ENCODE results near the gene RC3H2. TPM values are rescaled to one million over a fixed set of nuclear protein-coding genes. Genes with fewer than 3 reads are reported as not detected.

Gene RC3H2
- total and polyA plus RNA-seq, 10 of the 15 experiments (the other 5 are each of a cell fraction or from before 2014, with no cell fraction given), result 7.2 to 25.5 (median 16.1) TPM

DNA sequence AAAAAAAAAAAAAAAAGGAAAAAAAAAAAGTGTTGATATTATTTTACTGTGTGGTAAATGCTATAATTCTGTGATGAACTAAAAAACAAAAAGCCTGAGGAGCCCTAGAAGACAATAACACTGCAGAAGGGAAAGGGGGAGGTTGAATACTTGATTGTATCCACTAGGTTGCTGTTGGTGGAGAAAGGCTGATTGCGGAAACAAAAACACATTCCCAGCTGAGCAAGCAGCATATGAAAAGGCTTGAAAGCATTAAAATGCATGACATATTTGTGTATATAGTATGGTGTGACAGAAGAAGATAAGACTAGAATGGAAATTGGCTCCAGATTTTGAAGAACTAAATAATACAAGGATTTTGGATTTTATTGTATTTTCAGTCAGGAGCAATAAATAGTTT is 44.5 kb upstream of the RC3H2 start:
- H3K27ac ChIP-seq (ENCODE audit: control insufficient read depth, insufficient read depth), result no peak overlapping the region
- H4K20me1 ChIP-seq (ENCODE audit: control insufficient read depth, insufficient read depth), result no peaks in the 10 kb centered on the region
- ATAC-seq (no peak), FAIRE-seq (no peak), DNase-seq (ENCODE audit: low read depth, low spot score) (no peak)
- no peak for TF ChIP-seq NR2C1 (IDR thresholded peaks at IDR 0.05)
- TF ChIP-seq, protein P1, sequence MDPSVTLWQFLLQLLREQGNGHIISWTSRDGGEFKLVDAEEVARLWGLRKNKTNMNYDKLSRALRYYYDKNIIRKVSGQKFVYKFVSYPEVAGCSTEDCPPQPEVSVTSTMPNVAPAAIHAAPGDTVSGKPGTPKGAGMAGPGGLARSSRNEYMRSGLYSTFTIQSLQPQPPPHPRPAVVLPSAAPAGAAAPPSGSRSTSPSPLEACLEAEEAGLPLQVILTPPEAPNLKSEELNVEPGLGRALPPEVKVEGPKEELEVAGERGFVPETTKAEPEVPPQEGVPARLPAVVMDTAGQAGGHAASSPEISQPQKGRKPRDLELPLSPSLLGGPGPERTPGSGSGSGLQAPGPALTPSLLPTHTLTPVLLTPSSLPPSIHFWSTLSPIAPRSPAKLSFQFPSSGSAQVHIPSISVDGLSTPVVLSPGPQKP (IDR thresholded peaks at IDR 0.05; ENCODE audit: low read depth, low read length), result no peak
- TF ChIP-seq BMI1 (IDR thresholded peaks at IDR 0.05; ENCODE audit: borderline replicate concordance), result no peak
- no peak for TF ChIP-seq HDAC2 (IDR thresholded peaks at IDR 0.05)
- TF ChIP-seq TCF7 (IDR thresholded peaks at IDR 0.05; ENCODE audit: borderline replicate concordance), result no peak
- TF ChIP-seq, protein P2, sequence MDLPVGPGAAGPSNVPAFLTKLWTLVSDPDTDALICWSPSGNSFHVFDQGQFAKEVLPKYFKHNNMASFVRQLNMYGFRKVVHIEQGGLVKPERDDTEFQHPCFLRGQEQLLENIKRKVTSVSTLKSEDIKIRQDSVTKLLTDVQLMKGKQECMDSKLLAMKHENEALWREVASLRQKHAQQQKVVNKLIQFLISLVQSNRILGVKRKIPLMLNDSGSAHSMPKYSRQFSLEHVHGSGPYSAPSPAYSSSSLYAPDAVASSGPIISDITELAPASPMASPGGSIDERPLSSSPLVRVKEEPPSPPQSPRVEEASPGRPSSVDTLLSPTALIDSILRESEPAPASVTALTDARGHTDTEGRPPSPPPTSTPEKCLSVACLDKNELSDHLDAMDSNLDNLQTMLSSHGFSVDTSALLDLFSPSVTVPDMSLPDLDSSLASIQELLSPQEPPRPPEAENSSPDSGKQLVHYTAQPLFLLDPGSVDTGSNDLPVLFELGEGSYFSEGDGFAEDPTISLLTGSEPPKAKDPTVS (IDR thresholded peaks at IDR 0.05; ENCODE audit: low read depth, low read length), result no peak
- TF ChIP-seq TBL1XR1 (IDR thresholded peaks at IDR 0.05; ENCODE audit: low read depth, low read length), result no peak
- TF ChIP-seq BCL11A (IDR thresholded peaks at IDR 0.05; ENCODE audit: low read depth, low read length), result no peak
- no peak for TF ChIP-seq EGR1 (IDR thresholded peaks at IDR 0.05; ENCODE audit: borderline replicate concordance in 1 of 2, low read depth in 2 of 2, low read length in 2 of 2)
- TF ChIP-seq MTA3 (IDR thresholded peaks at IDR 0.05; ENCODE audit: borderline replicate concordance, low read length), result no peak
- TF ChIP-seq MEF2B (IDR thresholded peaks at IDR 0.05; ENCODE audit: partially characterized antibody, poor library complexity, severe bottlenecking), result no peak
- TF ChIP-seq DPF2 (IDR thresholded peaks at IDR 0.05), result no peak
- no peak for TF ChIP-seq RFX5 (IDR thresholded peaks at IDR 0.05; ENCODE audit: low read depth, low read length)
- no peak for TF ChIP-seq JUND (IDR thresholded peaks at IDR 0.05; ENCODE audit: low read depth, low read length)
- TF ChIP-seq SIN3A (IDR thresholded peaks at IDR 0.05; ENCODE audit: low read depth, low read length), result no peak
- TF ChIP-seq, protein P3, sequence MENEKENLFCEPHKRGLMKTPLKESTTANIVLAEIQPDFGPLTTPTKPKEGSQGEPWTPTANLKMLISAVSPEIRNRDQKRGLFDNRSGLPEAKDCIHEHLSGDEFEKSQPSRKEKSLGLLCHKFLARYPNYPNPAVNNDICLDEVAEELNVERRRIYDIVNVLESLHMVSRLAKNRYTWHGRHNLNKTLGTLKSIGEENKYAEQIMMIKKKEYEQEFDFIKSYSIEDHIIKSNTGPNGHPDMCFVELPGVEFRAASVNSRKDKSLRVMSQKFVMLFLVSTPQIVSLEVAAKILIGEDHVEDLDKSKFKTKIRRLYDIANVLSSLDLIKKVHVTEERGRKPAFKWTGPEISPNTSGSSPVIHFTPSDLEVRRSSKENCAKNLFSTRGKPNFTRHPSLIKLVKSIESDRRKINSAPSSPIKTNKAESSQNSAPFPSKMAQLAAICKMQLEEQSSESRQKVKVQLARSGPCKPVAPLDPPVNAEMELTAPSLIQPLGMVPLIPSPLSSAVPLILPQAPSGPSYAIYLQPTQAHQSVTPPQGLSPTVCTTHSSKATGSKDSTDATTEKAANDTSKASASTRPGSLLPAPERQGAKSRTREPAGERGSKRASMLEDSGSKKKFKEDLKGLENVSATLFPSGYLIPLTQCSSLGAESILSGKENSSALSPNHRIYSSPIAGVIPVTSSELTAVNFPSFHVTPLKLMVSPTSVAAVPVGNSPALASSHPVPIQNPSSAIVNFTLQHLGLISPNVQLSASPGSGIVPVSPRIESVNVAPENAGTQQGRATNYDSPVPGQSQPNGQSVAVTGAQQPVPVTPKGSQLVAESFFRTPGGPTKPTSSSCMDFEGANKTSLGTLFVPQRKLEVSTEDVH (IDR thresholded peaks at IDR 0.05; ENCODE audit: low read depth, partially characterized antibody), result no peak
- TF ChIP-seq, protein P4, sequence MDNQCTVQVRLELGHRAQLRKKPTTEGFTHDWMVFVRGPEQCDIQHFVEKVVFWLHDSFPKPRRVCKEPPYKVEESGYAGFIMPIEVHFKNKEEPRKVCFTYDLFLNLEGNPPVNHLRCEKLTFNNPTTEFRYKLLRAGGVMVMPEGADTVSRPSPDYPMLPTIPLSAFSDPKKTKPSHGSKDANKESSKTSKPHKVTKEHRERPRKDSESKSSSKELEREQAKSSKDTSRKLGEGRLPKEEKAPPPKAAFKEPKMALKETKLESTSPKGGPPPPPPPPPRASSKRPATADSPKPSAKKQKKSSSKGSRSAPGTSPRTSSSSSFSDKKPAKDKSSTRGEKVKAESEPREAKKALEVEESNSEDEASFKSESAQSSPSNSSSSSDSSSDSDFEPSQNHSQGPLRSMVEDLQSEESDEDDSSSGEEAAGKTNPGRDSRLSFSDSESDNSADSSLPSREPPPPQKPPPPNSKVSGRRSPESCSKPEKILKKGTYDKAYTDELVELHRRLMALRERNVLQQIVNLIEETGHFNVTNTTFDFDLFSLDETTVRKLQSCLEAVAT (IDR thresholded peaks at IDR 0.05), result no peak
- TF ChIP-seq, protein P5, sequence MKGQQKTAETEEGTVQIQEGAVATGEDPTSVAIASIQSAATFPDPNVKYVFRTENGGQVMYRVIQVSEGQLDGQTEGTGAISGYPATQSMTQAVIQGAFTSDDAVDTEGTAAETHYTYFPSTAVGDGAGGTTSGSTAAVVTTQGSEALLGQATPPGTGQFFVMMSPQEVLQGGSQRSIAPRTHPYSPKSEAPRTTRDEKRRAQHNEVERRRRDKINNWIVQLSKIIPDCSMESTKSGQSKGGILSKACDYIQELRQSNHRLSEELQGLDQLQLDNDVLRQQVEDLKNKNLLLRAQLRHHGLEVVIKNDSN (IDR thresholded peaks at IDR 0.05; ENCODE audit: borderline replicate concordance, extremely low read length, insufficient read depth, low read depth, low read length), result no peak
- peaks cover 1% of the 10 kb centered on the region; the same call in 1 of the 3 replicates for H3K9me3 ChIP-seq (replicated peaks; ENCODE audit: control insufficient read depth, insufficient read depth, low read length)
- CTCF ChIA-PET, result no interaction called here
- WGBS (ENCODE audit: insufficient coverage, insufficient replicate concordance, low lambda C conversion rate, missing lambda C conversion rate), result 100% methylated on average over 1 of the region's 1 CpG
- SMC1A ChIA-PET (ENCODE audit: uncharacterized antibody, unreplicated experiment), result interaction anchor here (1.1 to 1.5 kb wide), 2 partner anchors 9 to 18 kb away, joined by 3 to 4 read pairs; partner anchors contain the start of genes RABGAP1 and ZBTB26
- no peak overlapping the region for H3K4me2 ChIP-seq (ENCODE audit: control insufficient read depth, insufficient read depth)
- no peak overlapping the region for H2AFZ ChIP-seq (ENCODE audit: control insufficient read depth, low read depth, low read length)
- intact Hi-C loops (cut with micrococcal nuclease; ENCODE audit: unreplicated experiment) (no loop called here), in situ Hi-C loops (cut with MboI) (no loop called here)
- H3K9ac ChIP-seq (ENCODE audit: control insufficient read depth, insufficient read depth, low read length), result no peak overlapping the region
- no peak overlapping the region for H3K4me3 ChIP-seq
- peaks cover 81% of the 10 kb centered on the region for H3K79me2 ChIP-seq (ENCODE audit: control insufficient read depth, insufficient read depth, low read length)
- no peaks in the 10 kb centered on the region for H3K36me3 ChIP-seq (ENCODE audit: control insufficient read depth in 2 of 2, insufficient read depth in 2 of 2, low read length in 1 of 2)
- BruUV-seq (replicated peaks), result no TSS peak
- H3K4me1 ChIP-seq (ENCODE audit: control insufficient read depth, insufficient read depth, low read length), result peaks cover 15% of the 10 kb centered on the region; the same call in 1 of the 2 replicates
- RAD21 ChIA-PET (ENCODE audit: unreplicated experiment), result interaction anchor here (0.7 kb wide), 1 partner anchor 37 kb away, joined by 3 read pairs; the partner anchor contains the start of gene ZBTB6
- POLR2A ChIA-PET, result interaction anchor here (0.7 kb wide), 1 partner anchor 103 kb away, joined by 3 read pairs; no protein-coding TSS in a partner anchor
- H3K27me3 ChIP-seq (replicated peaks in 1 of 2; ENCODE audit: control insufficient read depth in 2 of 2, insufficient read depth in 2 of 2, low read length in 1 of 2), result no peaks in the 10 kb centered on the region
